Cerebellar nuclear complex (tissue), 1 donor: ENCODE results near the gene CA4.
"Not testable (repeated sequence)": the region's sequence is repeated elsewhere in the genome, so short reads cannot be mapped to it uniquely, and the experiment has no call there.

Experiments used
- DNase-seq, 2 experiments: peaks; one replicate each; lab custom pipeline; 2025; lab: John Stamatoyannopoulos, UW

CA4 gene

DNA sequence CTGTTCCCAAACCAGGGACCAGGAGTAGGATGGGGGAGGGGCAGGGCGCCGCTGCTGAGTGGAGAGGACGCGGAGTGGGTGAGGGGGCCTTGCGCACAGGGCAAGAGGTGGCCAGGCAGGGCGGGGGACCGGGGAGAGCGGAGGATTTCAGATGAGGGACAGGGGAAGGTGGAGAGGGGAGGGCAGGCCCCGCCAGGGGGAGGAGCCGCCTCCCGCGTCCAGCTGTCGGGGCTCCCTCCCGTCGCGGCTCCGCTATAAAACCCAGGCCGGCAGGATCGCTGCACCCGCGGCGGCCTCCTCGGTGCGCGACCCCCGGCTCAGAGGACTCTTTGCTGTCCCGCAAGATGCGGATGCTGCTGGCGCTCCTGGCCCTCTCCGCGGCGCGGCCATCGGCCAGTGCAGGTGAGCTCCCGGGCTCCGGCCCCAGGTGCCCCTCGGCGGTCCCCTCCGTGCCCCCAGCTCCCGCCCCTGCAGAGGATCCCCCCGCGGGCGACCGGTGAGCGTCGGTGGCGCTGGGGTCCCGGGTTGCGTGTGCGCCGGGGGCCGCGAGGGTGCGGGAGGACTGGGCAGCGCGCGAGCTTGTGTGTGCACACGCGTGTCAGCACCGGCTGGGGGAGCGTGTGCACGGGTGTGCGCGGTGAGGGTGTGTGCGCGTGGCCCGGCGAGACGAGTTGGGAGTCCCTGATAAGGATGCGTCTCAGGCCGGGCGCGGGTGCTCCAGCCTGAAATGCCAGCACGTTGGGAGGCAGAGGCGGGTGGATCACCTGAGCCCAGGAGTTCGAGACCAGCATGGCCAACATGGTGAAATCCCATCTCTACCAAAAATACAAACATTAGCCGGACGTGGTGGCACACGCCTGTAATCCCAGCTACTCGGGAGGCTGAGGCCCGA, at the start of gene CA4:
CA4 (plus strand) TSS at position 283 of the 892 bp plus-strand sequence; CDS start at position 345, 62 bp downstream.
- DNase-seq = peak in 1 of 2 experiments; percentile 43

GRCh38 chr17:60100577-60100976, 49.2 kb upstream of the CA4 start:
- DNase-seq = not testable (repeated sequence)

GRCh38 chr17:60102015-60102631, 47.6 kb upstream of the CA4 start:
- DNase-seq = not testable (repeated sequence)

- DNase-seq = no peak
Observed at GRCh38 chr17:60102632-60103096, 47.1 kb upstream of the CA4 start.

- no peak for DNase-seq
Observed at GRCh38 chr17:60103957-60104356, 45.8 kb upstream of the CA4 start.

DNA sequence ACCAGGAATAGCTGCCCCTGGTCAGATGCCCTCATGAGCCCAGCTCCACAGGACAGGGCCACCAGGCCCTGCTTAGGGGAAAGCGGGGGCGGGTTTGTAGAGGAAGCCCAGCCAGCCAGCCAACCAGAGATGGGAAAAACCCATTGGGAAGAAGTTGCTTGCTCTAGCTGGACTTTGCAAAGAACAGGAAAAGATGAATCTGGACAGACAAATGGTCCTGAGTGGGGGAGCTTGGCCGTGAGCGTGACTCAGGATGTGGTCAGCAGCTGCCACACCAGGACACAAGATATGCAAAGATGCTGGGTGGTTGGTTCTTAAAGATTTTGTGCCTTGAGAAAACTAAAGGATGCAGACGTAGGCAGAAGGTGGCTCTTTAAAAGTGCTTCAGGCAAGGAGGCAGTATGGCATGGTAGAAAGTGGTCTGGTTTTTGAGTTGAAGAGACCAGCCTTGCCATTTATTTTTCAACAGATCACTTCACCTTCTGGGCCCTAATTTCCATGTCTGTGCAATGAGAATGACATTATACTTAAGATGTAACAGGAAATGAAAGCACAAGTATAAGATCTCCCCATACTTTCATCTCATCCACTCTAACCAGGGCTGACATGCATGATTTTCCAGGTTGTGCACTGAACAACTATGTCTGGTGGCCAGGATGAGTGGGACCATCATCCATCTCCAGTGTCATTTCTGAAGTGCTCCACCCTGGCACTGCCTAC, 43.3 kb upstream of the CA4 start:
- no peak for DNase-seq

DNA sequence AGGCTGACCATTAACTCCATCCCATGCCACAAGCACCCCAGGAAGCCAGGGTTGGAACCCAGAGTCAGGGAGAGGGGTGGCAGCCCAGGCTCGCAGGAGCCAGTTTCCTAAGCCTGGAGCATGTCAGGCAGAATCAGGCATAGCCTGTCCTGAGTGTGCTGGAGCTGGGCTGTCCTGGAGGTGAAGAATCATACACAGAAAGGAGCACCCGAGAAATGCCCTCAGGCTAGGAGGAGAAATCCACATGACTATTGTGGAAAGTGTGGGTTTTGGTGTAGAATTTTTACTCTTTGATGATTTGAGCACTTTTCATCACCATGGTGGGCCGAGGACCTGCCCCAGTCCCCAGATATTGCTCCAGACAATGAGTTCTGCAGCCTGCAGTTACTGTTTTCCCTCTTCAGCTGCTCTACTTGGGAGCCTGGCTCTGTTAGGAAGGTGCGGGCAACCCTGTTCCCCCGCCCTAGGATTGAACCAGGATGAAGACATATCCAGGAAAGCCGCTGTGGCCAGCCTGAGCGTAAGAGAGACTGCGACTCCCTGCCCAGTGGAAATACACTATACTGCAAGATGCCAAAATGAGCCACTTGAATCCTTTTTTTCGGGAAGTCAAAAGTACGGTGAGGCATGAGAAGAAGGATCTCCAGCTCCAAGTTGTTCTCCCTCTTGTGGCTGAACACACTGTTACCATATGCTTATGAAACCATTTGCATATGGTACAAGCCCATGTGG, 42.1 kb upstream of the CA4 start:
- no peak for DNase-seq

- DNase-seq = not testable (repeated sequence)
Observed at GRCh38 chr17:60108309-60108708, 41.5 kb upstream of the CA4 start.

- no peak for DNase-seq
Observed at GRCh38 chr17:60108712-60109111, 41.1 kb upstream of the CA4 start.

DNA sequence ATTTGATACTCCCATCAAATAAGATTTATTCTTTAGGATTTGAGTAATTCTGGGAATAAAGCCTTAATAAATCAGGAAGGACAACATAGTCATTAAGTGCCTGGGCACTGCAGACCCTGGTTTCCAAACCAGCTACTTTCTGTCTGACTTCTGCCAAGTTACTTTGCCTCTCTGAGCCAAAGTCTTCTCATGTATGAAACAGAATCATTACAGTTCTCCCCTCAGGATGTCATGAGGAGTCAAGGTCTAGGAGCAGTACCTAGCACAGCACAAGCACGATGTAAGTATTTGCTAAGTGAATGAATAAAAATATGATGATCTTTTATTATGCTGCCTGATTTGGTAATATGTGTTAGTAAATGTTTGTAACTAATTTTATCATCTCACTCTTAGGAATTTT, 40.6 kb upstream of the CA4 start:
- no peak for DNase-seq

DNA sequence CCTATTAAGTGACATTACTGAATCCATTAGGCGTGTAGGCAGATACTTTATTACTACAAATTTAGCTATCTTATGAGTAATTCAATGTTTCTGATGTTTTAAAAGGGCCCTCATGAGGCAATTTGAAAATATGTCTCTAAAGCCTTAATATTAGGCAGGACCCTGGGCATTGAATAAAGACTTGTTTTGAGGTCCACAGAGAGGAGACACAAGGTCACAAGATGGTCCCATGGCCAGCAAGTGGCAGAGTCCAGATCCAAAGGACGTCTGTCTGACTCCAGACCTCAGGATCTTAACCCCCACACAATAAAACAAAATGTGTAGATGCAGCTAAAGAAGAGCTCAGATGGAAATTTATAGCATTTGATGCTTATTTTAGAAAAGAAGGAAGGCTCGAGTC, 39.2 kb upstream of the CA4 start:
- no peak for DNase-seq

- DNase-seq = not testable (repeated sequence)
Observed at GRCh38 chr17:60111661-60112060, 38.1 kb upstream of the CA4 start.

DNA sequence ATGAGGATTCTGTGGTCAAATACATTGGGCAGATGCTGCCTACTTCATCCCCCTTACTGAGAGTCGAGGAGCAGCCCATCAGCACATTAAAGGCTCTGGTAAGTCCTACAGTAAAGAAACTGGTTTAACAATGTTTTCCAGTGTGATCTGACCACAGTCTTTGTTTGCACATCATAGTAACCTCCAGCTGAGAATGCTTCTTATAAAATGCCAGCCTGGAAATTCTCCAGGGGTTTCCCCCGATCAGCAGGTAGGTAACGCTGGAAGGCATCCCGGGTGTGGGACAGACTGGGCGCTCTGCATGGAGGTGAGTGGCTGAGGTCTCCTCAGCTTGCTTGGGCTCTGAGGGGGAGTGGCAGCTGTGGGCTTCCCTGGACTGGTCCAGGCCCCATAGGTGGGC, 34.4 kb upstream of the CA4 start:
- not testable (repeated sequence) for DNase-seq

DNA sequence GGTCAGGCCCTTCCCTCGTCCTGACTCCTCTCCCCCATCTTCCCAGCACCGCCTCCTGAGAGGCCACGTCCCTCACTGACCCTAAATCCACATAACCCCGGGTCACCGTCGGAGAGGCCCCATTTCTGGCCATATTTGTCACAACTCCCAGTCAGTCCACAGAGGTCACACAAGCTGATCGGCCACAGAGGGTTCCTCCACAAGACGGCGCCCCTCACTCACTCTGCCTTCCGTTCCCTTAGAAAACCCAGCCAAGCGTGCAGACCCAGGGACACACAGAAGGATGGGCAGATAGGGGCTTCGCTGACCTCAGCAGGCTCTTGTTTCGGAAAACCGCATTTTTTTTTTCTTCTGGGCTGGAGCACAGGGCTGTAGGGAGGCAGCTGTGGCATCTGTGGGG, 33.6 kb upstream of the CA4 start:
- DNase-seq = not testable (repeated sequence)

DNA sequence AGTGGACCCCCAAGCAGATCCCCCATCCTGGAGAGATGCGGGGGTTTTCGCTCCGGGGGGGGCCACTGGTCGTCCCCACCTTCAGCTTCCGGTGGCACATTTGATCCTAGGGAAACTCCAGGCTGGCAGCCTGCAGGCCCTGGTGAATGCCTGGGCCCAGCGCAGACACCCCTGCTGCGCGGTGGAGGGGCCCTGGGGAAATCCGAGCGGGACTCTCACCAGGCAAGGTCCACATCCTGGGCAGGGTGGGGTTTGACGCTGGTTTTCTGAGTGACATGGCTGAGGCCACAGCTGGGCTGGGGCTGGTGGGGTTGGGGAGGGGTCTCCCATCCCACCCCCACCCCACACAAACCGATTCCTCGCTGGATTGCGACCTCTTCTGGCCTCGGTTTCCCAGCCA, 30.6 kb upstream of the CA4 start:
- not testable (repeated sequence) for DNase-seq

DNA sequence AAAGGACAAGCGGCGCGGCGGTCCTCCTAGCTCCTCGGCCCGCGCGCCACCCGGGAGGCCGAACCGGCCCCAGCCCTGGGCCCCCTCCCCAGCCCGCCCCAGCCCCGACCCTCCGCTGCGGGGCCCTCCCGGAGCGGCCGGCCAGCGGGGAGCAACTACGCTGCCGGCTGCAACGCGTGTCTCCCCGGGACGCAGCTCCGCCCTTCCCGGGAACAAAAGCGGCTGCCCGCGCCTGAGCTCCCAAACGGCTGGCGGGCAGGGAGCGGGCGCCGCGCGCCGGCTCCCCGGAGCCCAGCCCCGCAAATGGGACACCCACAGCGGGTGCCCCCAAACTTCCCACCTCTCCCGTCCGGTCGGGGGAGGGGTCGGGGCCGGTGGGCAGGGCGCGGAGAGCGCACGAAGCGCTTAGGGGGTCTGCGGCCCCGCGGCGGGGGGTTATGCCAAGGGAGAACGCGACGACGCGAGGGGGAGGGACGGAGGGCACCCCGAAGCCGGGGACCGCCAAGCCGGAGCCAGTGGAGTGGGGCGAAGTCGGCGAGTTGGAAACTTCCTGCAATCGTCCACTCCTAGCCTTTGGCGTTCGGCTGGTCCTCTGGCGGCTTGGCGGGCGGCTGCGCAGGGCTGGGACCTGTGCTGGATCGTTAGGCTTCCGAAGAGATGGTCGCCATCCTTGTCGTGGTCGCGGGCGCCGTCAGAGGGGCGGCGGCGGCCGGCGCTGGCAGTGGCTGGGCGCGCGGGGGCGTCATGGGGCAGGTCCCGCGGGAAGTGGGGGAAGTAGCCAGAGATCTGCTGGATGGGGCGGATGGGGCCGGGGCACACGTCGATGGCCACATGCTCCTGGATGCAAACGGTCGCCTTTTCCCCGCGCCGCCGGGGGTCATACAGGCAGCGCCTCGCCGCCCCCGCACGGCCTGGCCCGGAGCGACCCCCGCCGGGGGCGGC, 29.7 kb upstream of the CA4 start:
- DNase-seq = not testable (repeated sequence)

- DNase-seq = no peak
Observed at GRCh38 chr17:60127068-60128064, 22.4 kb upstream of the CA4 start.

- no peak for DNase-seq
Observed at GRCh38 chr17:60128171-60128859, 21.5 kb upstream of the CA4 start.

- no peak for DNase-seq
Observed at GRCh38 chr17:60129164-60129563, 20.6 kb upstream of the CA4 start.
